ENCODE results near the gene SIPA1L2.
"Not testable (repeated sequence)": the region's sequence is repeated elsewhere in the genome, so short reads cannot be mapped to it uniquely, and the experiment has no call there.

SIPA1L2 gene

GRCh38 chr1:232615306-232615800, 14.6 kb downstream of the SIPA1L2 start:
- DNase-seq, result no peak

GRCh38 chr1:232614811-232615210, 15.1 kb downstream of the SIPA1L2 start:
- no peak for DNase-seq

- no peak for DNase-seq
Measured at GRCh38 chr1:232613752-232614381, 16.1 kb downstream of the SIPA1L2 start.

- DNase-seq, result not testable (repeated sequence)
Measured at GRCh38 chr1:232612836-232613235, 17.1 kb downstream of the SIPA1L2 start.

- no peak for DNase-seq
Measured at GRCh38 chr1:232611834-232612233, 18.1 kb downstream of the SIPA1L2 start.

GRCh38 chr1:232610902-232611745, 18.8 kb downstream of the SIPA1L2 start:
- not testable (repeated sequence) for DNase-seq

GRCh38 chr1:232610192-232610901, 19.6 kb downstream of the SIPA1L2 start:
- no peak for DNase-seq

- no peak for DNase-seq
Measured at GRCh38 chr1:232608427-232608826, 21.5 kb downstream of the SIPA1L2 start.

- no peak for DNase-seq
Measured at GRCh38 chr1:232602622-232603021, 27.3 kb downstream of the SIPA1L2 start.

GRCh38 chr1:232600424-232601258, 29.3 kb downstream of the SIPA1L2 start:
- no peak for DNase-seq

- no peak for DNase-seq
Measured at GRCh38 chr1:232599178-232600041, 30.5 kb downstream of the SIPA1L2 start.

- no peak for DNase-seq
Measured at GRCh38 chr1:232598837-232599177, 31.1 kb downstream of the SIPA1L2 start.

GRCh38 chr1:232598133-232598532, 31.8 kb downstream of the SIPA1L2 start:
- no peak for DNase-seq

GRCh38 chr1:232597721-232598120, 32.2 kb downstream of the SIPA1L2 start:
- no peak for DNase-seq

GRCh38 chr1:232596666-232597303, 33.1 kb downstream of the SIPA1L2 start:
- no peak for DNase-seq

GRCh38 chr1:232594768-232595698, 34.9 kb downstream of the SIPA1L2 start:
- DNase-seq, result no peak

GRCh38 chr1:232593717-232594502, 36.0 kb downstream of the SIPA1L2 start:
- no peak for DNase-seq

GRCh38 chr1:232591344-232591743, 38.6 kb downstream of the SIPA1L2 start:
- no peak for DNase-seq

GRCh38 chr1:232590744-232591082, 39.2 kb downstream of the SIPA1L2 start:
- no peak for DNase-seq
